Left lung (tissue), 10 donors: ENCODE measurements around the gene SHISA7. TPM values are rescaled to one million over a fixed set of nuclear protein-coding genes. Genes with fewer than 3 reads are reported as not detected.

Source experiments
- ATAC-seq: fragments of 200-7000 bp; cut with Tn5 transposase; one replicate; pipeline ENCODE4 v1.9.1; 2020; ENCODE audit warnings: moderate library complexity
- DNase-seq, 4 donors: peaks; one replicate each; pipeline ENCODE4 v3.0.0-alpha.2; 2013 to 2020
- H3K27ac ChIP-seq, 2 donors: fragments of 200-600 bp; sonication (generic) in 1 of 2; one replicate each; pipeline versions ENCODE4 v1.5.0 to v1.8.0; 2020 to 2021
- H3K27me3 ChIP-seq, 2 donors: fragments of 200-600 bp; sonication (generic) in 1 of 2; one replicate each; pipeline versions ENCODE4 v1.5.0 to v1.8.0; 2020 to 2021
- H3K36me3 ChIP-seq, 2 donors: fragments of 200-600 bp; sonication (generic) in 1 of 2; one replicate each; pipeline versions ENCODE4 v1.5.0 to v1.8.0; 2020 to 2021
- H3K4me1 ChIP-seq, 2 donors: fragments of 200-600 bp; one replicate each; pipeline ENCODE4 v1.8.0; 2021
- H3K4me3 ChIP-seq, 2 donors: fragments of 200-600 bp; sonication (generic) in 1 of 2; one replicate each; pipeline versions ENCODE4 v1.5.0 to v1.8.0; 2020 to 2021; ENCODE audit warnings: mild to moderate bottlenecking in 1 of 2
- H3K9me3 ChIP-seq, 2 donors: fragments of 200-600 bp; sonication (generic) in 1 of 2; one replicate each; pipeline versions ENCODE4 v1.5.0 to v1.8.0; 2020 to 2021
- CTCF ChIP-seq, 2 donors: fragments of 200-600 bp; sonication (generic) in 1 of 2; IDR thresholded peaks; one replicate each; pipeline versions ENCODE4 v1.5.0 to v1.8.0; 2021; ENCODE audit warnings: antibody characterized with exemption in 2 of 2
- intact Hi-C, 2 donors: fragments of 100-400 bp; cut with DNase I; formaldehyde crosslinking; loops; one replicate each; pipeline versions ENCODE4 v1.11.2 to v1.14.2; 2022
- polyA plus RNA-seq, 6 donors: library from polyadenylated mRNA; unstranded; fragments of 120-200 nt; gene quantifications; one replicate each; pipeline ENCODE4 v1.2.1, GENCODE V29; 2013; ENCODE audit not compliant: insufficient read length in 6 of 6
- total RNA-seq, 2 donors: library from RNA; stranded (reverse); fragmentation: NEBNext Ultra II Directional; extraction: Animal tissue kit (Norgen Biotek cat#: 25700); gene quantifications; one replicate each; pipeline ENCODE4 v1.2.1, GENCODE V29; 2021
- donor health status: DM: no; HTN: yes; CAD: no.
- donor health status: DM: no; HTN: no; CAD: no.

SHISA7 gene
- total and polyA plus RNA-seq, 8 donors, result 0.11 to 0.23 (median 0.20) TPM; not detected in 2

GRCh38 chr19:55446060-55446459 lies 3.0 kb upstream of the SHISA7 start:
- Histone ChIP-seq H3K4me3 (no peak overlapping the region), H3K4me1 (peaks cover 0 to 5% of the 10 kb centered on the region in 2 donors), H3K36me3 (no peaks in the 10 kb centered on the region), H3K27ac (no peak overlapping the region), H3K9me3 (no peaks in the 10 kb centered on the region), H3K27me3 (peaks cover 42 to 82% of the 10 kb centered on the region in 2 donors)
- intact Hi-C loops, result no loop called here
- ATAC-seq, result no peak
- no peak for DNase-seq
- no peak for TF ChIP-seq CTCF (IDR thresholded peaks at IDR 0.05)

- DNase-seq (no peak), ATAC-seq (no peak)
- TF ChIP-seq CTCF (IDR thresholded peaks at IDR 0.05), result no peak
- H3K27me3 ChIP-seq, result peaks cover 52 to 88% of the 10 kb centered on the region in 2 donors
- no peaks in the 10 kb centered on the region for H3K9me3 ChIP-seq
- intact Hi-C loops, result no loop called here
- H3K27ac ChIP-seq, result no peak overlapping the region
- H3K4me1 ChIP-seq, result peaks cover 0 to 13% of the 10 kb centered on the region in 2 donors
- no peaks in the 10 kb centered on the region for H3K36me3 ChIP-seq
- no peak overlapping the region for H3K4me3 ChIP-seq
Measured at GRCh38 chr19:55444646-55445045, 1.5 kb upstream of the SHISA7 start.

DNA sequence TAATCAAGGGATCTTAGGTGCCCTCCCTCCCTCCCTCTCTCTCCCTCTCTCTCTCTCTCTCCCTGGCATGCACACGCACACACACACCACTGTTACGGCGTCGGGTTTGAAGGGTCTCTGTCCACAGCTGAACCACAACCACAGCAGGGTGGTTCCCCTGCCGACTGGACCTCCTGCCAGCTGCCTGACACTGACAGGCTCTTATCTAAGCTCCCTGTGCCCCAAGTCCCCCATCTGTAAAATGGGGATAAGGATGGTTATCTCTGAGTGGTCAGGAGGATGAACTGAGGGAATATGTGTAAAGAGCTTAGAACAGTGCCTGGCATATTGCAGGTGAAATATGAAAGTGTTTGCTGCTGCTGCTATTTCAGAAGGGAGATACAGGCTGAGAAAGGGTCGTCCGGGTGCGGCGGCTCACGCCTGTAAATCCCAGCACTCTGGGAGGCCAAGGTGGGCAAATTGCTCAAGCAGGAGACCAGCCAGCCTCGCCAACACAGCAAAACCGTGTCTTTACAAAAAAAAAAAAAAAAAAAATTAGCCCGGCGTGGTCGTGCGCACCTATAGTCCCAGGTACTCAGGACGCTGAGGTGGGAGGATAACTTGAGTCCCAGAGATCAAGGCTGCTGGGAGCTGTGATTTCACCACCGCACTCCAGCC lies 852 bp upstream of the SHISA7 start:
- Histone ChIP-seq H3K9me3 (no peaks in the 10 kb centered on the region), H3K4me3 (no peak overlapping the region), H3K27me3 (peaks cover 55 to 89% of the 10 kb centered on the region in 2 donors), H3K4me1 (peaks cover 0 to 13% of the 10 kb centered on the region in 2 donors), H3K27ac (no peak overlapping the region), H3K36me3 (no peaks in the 10 kb centered on the region)
- TF ChIP-seq CTCF (IDR thresholded peaks at IDR 0.05), result no peak
- intact Hi-C loops, result no loop called here
- DNase-seq (no peak), ATAC-seq (no peak)

GRCh38 chr19:55442372-55442961 lies 633 bp downstream of the SHISA7 start:
- H3K36me3 ChIP-seq, result no peaks in the 10 kb centered on the region
- ATAC-seq (no peak), DNase-seq (no peak)
- peaks cover 0 to 13% of the 10 kb centered on the region in 2 donors for H3K4me1 ChIP-seq
- intact Hi-C loops, result no loop called here
- H3K4me3 ChIP-seq, result no peak overlapping the region
- H3K9me3 ChIP-seq, result no peaks in the 10 kb centered on the region
- H3K27me3 ChIP-seq, result peaks cover 60 to 100% of the 10 kb centered on the region in 2 donors
- no peak overlapping the region for H3K27ac ChIP-seq
- no peak for TF ChIP-seq CTCF (IDR thresholded peaks at IDR 0.05)

GRCh38 chr19:55441692-55442321 lies 1.3 kb downstream of the SHISA7 start:
- DNase-seq, result no peak
- H3K4me3 ChIP-seq, result no peak overlapping the region
- no peaks in the 10 kb centered on the region for H3K36me3 ChIP-seq
- TF ChIP-seq CTCF (IDR thresholded peaks at IDR 0.05), result no peak
- H3K9me3 ChIP-seq, result no peaks in the 10 kb centered on the region
- peaks cover 60 to 100% of the 10 kb centered on the region in 2 donors for H3K27me3 ChIP-seq
- peaks cover 0 to 13% of the 10 kb centered on the region in 2 donors for H3K4me1 ChIP-seq
- intact Hi-C loops, result no loop called here
- ATAC-seq, result no peak
- no peak overlapping the region for H3K27ac ChIP-seq
